HEK293 (cell line): ENCODE measurements around the gene TMEM179.

Source experiments
- CTCF ChIA-PET: fragments of 350-600 bp; formaldehyde crosslinking; extraction: SDS; loops from one replicate; lab custom pipeline; 2021; ENCODE audit warnings: antibody characterized with exemption; lab: Yijun Ruan, JAX
- POLR2A ChIA-PET: fragments of 300-600 bp; formaldehyde crosslinking; extraction: SDS; loops from one replicate; lab custom pipeline; 2020; ENCODE audit warnings: antibody characterized with exemption, inconsistent platforms; lab: Yijun Ruan, JAX
- H3K27ac ChIP-seq: fragments of 200-500 bp; sonication (Bioruptor generic); 2 replicates; pipeline ENCODE4 v1.5.1; 2014; ENCODE audit warnings: low read depth, low read length, control low read depth, inconsistent platforms; ENCODE audit errors: extremely low read depth
- H3K36me3 ChIP-seq, 2 experiments: fragments of 200-500 bp in 1 of 2; sonication (Bioruptor generic) in 1 of 2; 1 replicate in 1 of 2; 2 replicates in 1 of 2; pipeline ENCODE4 v1.5.1; 2014 to 2017; ENCODE audit warnings: inconsistent platforms in 2 of 2, low read length in 2 of 2; ENCODE audit not compliant: control insufficient read depth in 2 of 2, insufficient read depth in 1 of 2
- H3K4me1 ChIP-seq: fragments of 200-500 bp; sonication (Bioruptor generic); 2 replicates; pipeline ENCODE4 v1.5.1; 2014; ENCODE audit warnings: mild to moderate bottlenecking, low read length, inconsistent platforms; ENCODE audit not compliant: control insufficient read depth, insufficient read depth
- H3K4me3 ChIP-seq: 2 replicates; pipeline ENCODE4 v1.5.1; 2011; ENCODE audit warnings: low read depth, mild to moderate bottlenecking, control low read depth, low read length, moderate library complexity
- H3K9me3 ChIP-seq: fragments of 200-500 bp; sonication (Bioruptor generic); 2 replicates; pipeline ENCODE4 v1.5.1; 2014; ENCODE audit warnings: low read depth, low read length, inconsistent platforms; ENCODE audit not compliant: control insufficient read depth, insufficient read depth
- ATF2 ChIP-seq: fragments of 450-650 bp; formaldehyde crosslinking; IDR thresholded peaks from 2 replicates; pipeline ENCODE4 v1.5.1; 2016; ENCODE audit warnings: missing biosample characterization, missing genetic modification characterization, low read depth
- BCL6B ChIP-seq: fragments of 450-650 bp; formaldehyde crosslinking; IDR thresholded peaks from 2 replicates; pipeline ENCODE4 v1.5.1; 2017; ENCODE audit warnings: missing biosample characterization, missing genetic modification characterization
- GLI4 ChIP-seq: fragments of 450-650 bp; formaldehyde crosslinking; IDR thresholded peaks from 2 replicates; pipeline ENCODE4 v1.5.1; 2016; ENCODE audit warnings: missing biosample characterization, missing genetic modification characterization
- HOXC10 ChIP-seq: sonication (generic); formaldehyde crosslinking; IDR thresholded peaks from 2 replicates; pipeline ENCODE4 v1.8.1; 2023; ENCODE audit warnings: mild to moderate bottlenecking, missing genetic modification reagents
- MEIS1 ChIP-seq: sonication (generic); formaldehyde crosslinking; IDR thresholded peaks from 2 replicates; pipeline ENCODE4 v1.8.1; 2022; ENCODE audit warnings: missing genetic modification reagents, mild to moderate bottlenecking, borderline replicate concordance
- PRDM1 ChIP-seq: fragments of 450-650 bp; formaldehyde crosslinking; IDR thresholded peaks from 2 replicates; pipeline ENCODE4; 2016; ENCODE audit warnings: missing biosample characterization, missing genetic modification characterization
- ZBTB17 ChIP-seq: fragments of 450-650 bp; formaldehyde crosslinking; IDR thresholded peaks from 2 replicates; pipeline ENCODE4 v1.5.1; 2016; ENCODE audit warnings: missing biosample characterization, missing genetic modification characterization
- ZNF146 ChIP-seq: fragments of 450-650 bp; formaldehyde crosslinking; IDR thresholded peaks from 2 replicates; pipeline ENCODE4 v1.5.1; 2016; ENCODE audit warnings: missing biosample characterization, missing genetic modification characterization
- ZNF239 ChIP-seq: fragments of 450-650 bp; formaldehyde crosslinking; IDR thresholded peaks from 2 replicates; pipeline ENCODE4 v1.5.1; 2016; ENCODE audit warnings: missing biosample characterization, missing genetic modification characterization
- ZNF248 ChIP-seq: fragments of 450-650 bp; formaldehyde crosslinking; IDR thresholded peaks from 2 replicates; pipeline ENCODE4 v1.5.1; 2017; ENCODE audit warnings: missing biosample characterization, missing genetic modification characterization
- ZNF37A ChIP-seq: fragments of 450-650 bp; IDR thresholded peaks from 2 replicates; pipeline ENCODE4 v1.5.1; 2018; ENCODE audit warnings: missing biosample characterization, missing genetic modification characterization
- ZNF658 ChIP-seq: fragments of 450-650 bp; formaldehyde crosslinking; IDR thresholded peaks from 2 replicates; pipeline ENCODE4; 2016; ENCODE audit warnings: missing biosample characterization, missing genetic modification characterization
- ZNF701 ChIP-seq: fragments of 450-650 bp; formaldehyde crosslinking; IDR thresholded peaks from 2 replicates; pipeline ENCODE4 v1.5.1; 2016; ENCODE audit warnings: missing biosample characterization, missing genetic modification characterization
- ZNF76 ChIP-seq: fragments of 450-650 bp; formaldehyde crosslinking; IDR thresholded peaks from 2 replicates; pipeline ENCODE4; 2016; ENCODE audit warnings: low read depth, missing biosample characterization, missing genetic modification characterization, borderline replicate concordance
- ZNF791 ChIP-seq: fragments of 450-650 bp; formaldehyde crosslinking; IDR thresholded peaks from 2 replicates; pipeline ENCODE4 v1.5.1; 2016; ENCODE audit warnings: missing biosample characterization, missing genetic modification characterization
- ZNF830 ChIP-seq: fragments of 450-650 bp; IDR thresholded peaks from 2 replicates; pipeline ENCODE4 v1.5.0; 2018; ENCODE audit warnings: missing biosample characterization, missing genetic modification characterization, low read depth, mild to moderate bottlenecking, moderate library complexity
- TF ChIP-seq, protein P1 (sequence below): fragments of 450-650 bp; formaldehyde crosslinking; IDR thresholded peaks from 2 replicates; pipeline ENCODE4 v1.5.1; 2016; ENCODE audit warnings: missing biosample characterization, missing genetic modification characterization
- TF ChIP-seq, protein P2 (sequence below): fragments of 450-650 bp; IDR thresholded peaks from 2 replicates; pipeline ENCODE4 v1.5.1; 2018; ENCODE audit warnings: missing biosample characterization, missing genetic modification characterization

The TMEM179 gene

GRCh38 chr14:104547998-104548700 lies 56.4 kb downstream of the TMEM179 start (continued):
- TF ChIP-seq ZNF248 (tag by site-specific recombination) (no peak), HOXC10 (CRISPR knock-in tag) (no peak), ZNF239 (tag by site-specific recombination) (no peak), PRDM1 (tag by site-specific recombination) (no peak)

GRCh38 chr14:104547310-104547997 lies 57.1 kb downstream of the TMEM179 start:
- POLR2A ChIA-PET, result no interaction called here

More at GRCh38 chr14:104547310-104547997, 57.1 kb downstream of the TMEM179 start:
- no peak overlapping the region for H3K27ac ChIP-seq
- H3K36me3 ChIP-seq, result no peaks in the 10 kb centered on the region
- TF ChIP-seq ZNF830 (tag by site-specific recombination) (no peak), ATF2 (tag by site-specific recombination) (no peak), ZNF37A (tag by site-specific recombination) (no peak), ZNF76 (tag by site-specific recombination) (no peak), ZNF791 (tag by site-specific recombination) (no peak), ZNF658 (tag by site-specific recombination) (no peak), GLI4 (tag by site-specific recombination) (no peak), ZNF146 (no peak), MEIS1 (CRISPR knock-in tag) (no peak), ZBTB17 (no peak), ZNF701 (tag by site-specific recombination) (no peak), BCL6B (tag by site-specific recombination) (no peak)
- TF ChIP-seq, protein P1, sequence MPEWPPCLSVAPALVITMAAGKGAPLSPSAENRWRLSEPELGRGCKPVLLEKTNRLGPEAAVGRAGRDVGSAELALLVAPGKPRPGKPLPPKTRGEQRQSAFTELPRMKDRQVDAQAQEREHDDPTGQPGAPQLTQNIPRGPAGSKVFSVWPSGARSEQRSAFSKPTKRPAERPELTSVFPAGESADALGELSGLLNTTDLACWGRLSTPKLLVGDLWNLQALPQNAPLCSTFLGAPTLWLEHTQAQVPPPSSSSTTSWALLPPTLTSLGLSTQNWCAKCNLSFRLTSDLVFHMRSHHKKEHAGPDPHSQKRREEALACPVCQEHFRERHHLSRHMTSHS, result no peak
- TF ChIP-seq, protein P2, sequence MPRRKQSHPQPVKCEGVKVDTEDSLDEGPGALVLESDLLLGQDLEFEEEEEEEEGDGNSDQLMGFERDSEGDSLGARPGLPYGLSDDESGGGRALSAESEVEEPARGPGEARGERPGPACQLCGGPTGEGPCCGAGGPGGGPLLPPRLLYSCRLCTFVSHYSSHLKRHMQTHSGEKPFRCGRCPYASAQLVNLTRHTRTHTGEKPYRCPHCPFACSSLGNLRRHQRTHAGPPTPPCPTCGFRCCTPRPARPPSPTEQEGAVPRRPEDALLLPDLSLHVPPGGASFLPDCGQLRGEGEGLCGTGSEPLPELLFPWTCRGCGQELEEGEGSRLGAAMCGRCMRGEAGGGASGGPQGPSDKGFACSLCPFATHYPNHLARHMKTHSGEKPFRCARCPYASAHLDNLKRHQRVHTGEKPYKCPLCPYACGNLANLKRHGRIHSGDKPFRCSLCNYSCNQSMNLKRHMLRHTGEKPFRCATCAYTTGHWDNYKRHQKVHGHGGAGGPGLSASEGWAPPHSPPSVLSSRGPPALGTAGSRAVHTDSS (tag by site-specific recombination), result no peak
- no peaks in the 10 kb centered on the region for H3K9me3 ChIP-seq
- H3K4me3 ChIP-seq, result no peak overlapping the region
- CTCF ChIA-PET, result interaction anchor here (1.5 kb wide), 1 partner anchor 17 kb away, joined by 5 read pairs; no protein-coding TSS in a partner anchor
- H3K4me1 ChIP-seq, result no peaks in the 10 kb centered on the region
